ENCODE results near the gene FAM32A.
"Not testable (repeated sequence)": the region's sequence is repeated elsewhere in the genome, so short reads cannot be mapped to it uniquely, and the experiment has no call there.

FAM32A gene

GRCh38 chr19:16166417-16166816 is 18.8 kb upstream of the FAM32A start:
- DNase-seq, result no peak

DNA sequence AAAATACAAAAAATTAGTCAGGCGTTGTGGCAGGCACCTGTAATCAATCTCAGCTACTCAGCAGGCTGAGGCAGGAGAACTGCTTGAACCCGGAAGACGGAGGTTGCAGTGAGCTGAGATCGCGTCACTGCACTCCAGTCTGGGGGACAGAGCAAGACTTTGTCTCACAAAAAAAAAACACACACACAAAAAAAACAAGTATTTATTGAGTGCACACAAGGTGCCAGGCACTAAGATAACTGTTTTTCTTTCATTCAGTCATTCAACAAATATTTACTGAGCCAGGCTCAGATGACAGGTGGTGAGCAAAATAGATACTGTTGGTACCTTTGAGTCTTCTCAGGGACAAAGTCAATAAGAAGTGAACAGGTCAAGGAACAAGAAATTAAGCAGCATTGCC is 18.2 kb upstream of the FAM32A start:
- no peak for DNase-seq

- peak; percentile 61 to 66 for DNase-seq
Measured at GRCh38 chr19:16168465-16169081, 16.6 kb upstream of the FAM32A start.

- DNase-seq, result no peak
Measured at GRCh38 chr19:16170134-16170533, 15.1 kb upstream of the FAM32A start.

DNA sequence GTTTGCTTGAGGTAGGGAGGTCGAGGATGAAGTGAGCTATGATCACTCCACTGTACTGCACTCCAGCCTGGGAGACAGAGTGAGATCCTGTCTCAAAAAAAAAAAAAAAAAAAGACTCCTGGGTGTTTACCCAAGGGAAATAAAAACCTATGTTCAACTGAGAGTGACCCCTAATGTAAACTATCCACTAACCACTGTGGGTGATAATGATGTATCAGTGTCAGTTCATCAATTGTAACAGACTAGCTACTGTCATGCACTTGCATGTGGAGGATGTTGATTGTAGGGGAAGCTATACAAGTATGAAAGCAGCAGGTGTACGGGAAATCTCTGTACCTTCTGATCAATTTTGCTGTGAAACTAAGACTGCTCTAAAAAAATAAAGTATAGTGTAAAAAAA is 9.3 kb upstream of the FAM32A start:
- no peak for DNase-seq

- DNase-seq, result not testable (repeated sequence)
Measured at GRCh38 chr19:16178866-16179265, 6.3 kb upstream of the FAM32A start.

GRCh38 chr19:16180611-16181010 is 4.6 kb upstream of the FAM32A start:
- no peak for DNase-seq

GRCh38 chr19:16184665-16185122 is 516 bp upstream of the FAM32A start:
- DNase-seq, result no peak

DNA sequence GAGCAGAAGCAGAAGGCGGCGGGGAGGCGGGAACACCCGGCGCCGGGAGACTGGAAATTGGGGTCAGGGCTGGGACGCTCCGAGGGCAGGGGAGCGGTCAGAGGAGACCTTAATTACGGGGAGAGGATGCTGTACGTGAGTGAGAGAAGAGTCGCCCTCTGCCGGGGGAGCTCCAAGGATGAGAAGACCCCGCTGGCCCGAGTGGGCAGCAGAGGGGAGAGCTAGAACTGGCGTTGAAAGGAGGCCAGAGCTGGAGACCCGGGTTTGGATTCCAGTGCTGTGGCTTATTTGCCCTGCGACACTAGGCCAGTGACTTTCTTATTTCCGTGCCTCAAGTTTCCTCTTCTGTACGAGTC is 536 bp downstream of the FAM32A start:
- DNase-seq, result peak in 1 of 2 donors; percentile 34

- DNase-seq, result no peak
Measured at GRCh38 chr19:16188521-16188920, 3.3 kb downstream of the FAM32A start.

- DNase-seq, result no peak
Measured at GRCh38 chr19:16190198-16190597, 5.0 kb downstream of the FAM32A start.

DNA sequence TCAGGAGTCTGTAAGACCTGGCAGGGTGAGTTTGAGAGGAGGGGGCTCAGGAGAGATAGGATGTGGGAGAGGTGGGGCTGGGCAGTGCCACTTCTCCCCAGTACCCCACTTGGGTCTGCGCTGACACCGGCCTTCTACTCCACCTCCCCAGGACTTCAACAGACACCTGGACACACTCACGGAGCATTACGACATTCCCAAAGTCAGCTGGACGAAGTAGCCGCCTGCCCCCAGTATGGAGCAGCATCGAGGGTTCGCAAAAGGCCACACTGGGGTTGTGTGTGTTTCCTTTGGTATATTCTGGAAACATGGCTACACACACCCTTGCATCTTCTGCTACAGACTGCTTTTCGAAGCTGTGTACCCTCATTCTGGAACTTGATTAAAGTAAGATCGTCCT is 5.5 kb downstream of the FAM32A start:
- DNase-seq, result no peak

DNA sequence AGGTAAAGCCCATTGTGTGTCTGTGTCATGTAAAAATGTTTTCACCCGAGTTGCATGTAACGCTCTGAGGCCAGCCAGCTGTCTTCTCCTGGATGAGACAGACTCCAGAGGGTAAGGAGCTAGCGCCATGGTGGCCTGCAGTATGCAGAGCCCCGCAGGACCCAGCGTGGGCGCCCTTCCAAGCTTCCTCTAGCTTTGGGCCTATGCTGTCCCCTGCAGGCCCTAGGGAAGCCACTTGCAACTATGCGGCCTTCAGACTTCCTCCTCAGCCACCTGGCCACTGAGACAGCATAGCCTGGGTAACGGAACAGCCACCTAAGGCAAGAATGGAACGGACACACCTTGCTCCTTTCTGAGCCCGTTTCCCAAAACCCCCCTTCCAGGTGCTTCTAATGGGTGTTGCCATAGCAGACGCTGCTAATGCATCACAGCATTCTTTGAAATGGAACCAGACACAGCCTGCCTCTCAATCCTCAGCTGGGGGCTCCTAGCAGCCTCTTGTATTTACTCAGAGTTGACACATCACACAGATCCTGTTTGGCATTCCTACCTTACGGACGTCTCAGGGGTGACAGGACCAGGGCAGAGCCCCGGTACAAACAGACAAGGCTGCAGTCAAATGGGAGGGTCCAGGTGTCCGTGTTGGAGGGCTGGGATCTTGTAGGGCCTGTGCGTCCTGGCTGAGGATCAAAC is 6.2 kb downstream of the FAM32A start:
- DNase-seq, result no peak

GRCh38 chr19:16193466-16193865 is 8.3 kb downstream of the FAM32A start:
- no peak for DNase-seq

DNA sequence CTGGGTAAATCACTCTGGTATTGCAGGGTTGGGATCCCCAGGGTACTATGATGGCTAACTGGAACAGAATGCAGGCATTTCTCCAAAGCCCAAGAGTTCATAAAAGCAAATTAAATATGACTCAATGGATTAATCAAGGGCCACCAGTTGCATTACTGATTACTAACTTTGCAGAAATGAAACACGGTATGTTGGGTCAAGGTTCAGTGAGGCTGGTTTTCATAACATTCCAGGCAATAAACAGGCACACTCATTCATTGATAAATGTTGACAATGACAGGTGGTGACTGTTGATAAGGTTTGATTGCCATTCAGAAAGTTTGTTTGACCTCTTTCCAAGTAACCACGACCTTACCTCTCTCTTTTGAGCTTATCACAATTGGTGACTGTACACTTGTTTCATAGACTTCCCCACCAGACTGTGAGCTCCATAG is 12.0 kb downstream of the FAM32A start:
- peak in 1 of 2 donors; percentile 14 for DNase-seq

DNA sequence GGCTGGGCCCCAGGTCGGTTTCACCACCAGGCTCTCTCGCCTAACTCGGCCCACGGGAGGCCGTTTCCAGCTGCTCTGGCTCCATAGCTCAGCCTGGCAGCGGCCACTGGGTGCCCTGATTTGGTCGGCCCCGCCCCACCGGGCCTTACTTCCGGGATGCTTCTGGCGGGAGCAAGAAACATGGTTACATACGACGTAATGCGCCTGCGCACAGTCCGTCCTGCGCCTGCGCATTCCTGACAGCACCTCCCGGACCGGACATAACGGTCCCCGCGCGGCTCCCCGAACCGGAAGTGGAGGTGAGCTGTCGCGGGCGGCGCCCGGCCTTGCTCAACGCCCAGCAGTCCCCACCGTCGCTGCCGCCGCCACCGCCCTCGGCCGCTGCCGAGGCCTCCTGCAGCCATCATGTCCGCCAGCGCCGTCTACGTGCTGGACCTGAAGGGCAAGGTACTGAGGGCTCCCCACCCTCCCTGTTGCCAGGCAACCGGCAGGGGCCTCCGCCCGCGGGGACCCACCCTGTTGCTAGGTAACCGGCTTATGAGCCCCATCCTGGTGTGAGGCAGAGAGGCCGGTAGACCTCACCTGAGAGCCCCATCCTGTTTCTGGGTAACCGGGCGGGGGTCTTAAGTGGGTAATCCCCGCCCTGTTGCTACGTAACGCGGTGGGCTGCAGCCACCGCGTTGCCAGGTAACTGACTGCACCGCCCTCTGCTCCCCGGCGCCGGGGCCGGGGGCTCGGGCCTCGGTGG is 12.6 kb downstream of the FAM32A start, which contains the start of gene AP1M1:
TSS of gene AP1M1 (plus strand) at position 290 of the 748 bp plus-strand sequence. CDS start at position 406, 116 bp downstream.
- DNase-seq, result peak; percentile 97 to 100

GRCh38 chr19:16198370-16198651 is 13.1 kb downstream of the FAM32A start:
- no peak for DNase-seq

GRCh38 chr19:16199275-16199932 is 14.2 kb downstream of the FAM32A start:
- no peak for DNase-seq

- peak; percentile 18 to 57 for DNase-seq
Measured at GRCh38 chr19:16200038-16201010, 15.1 kb downstream of the FAM32A start.

- DNase-seq, result no peak
Measured at GRCh38 chr19:16201011-16201391, 15.8 kb downstream of the FAM32A start.

GRCh38 chr19:16202320-16203255 is 17.4 kb downstream of the FAM32A start:
- DNase-seq, result no peak

Measured in inflammatory macrophage treated with lipopolysaccharide for 1 hour (primary cell).